ENCODE results near the gene STAP1. TPM values are rescaled to one million over a fixed set of nuclear protein-coding genes. Genes with fewer than 3 reads are reported as not detected.
A peak's percentile ranks its signal among the peaks of the same experiment; 100 is the strongest.

The STAP1 gene
- total and polyA plus RNA-seq, 2 of the 8 experiments (the other 6 are each of a cell fraction or from before 2014, with no cell fraction given): not detected

DNA sequence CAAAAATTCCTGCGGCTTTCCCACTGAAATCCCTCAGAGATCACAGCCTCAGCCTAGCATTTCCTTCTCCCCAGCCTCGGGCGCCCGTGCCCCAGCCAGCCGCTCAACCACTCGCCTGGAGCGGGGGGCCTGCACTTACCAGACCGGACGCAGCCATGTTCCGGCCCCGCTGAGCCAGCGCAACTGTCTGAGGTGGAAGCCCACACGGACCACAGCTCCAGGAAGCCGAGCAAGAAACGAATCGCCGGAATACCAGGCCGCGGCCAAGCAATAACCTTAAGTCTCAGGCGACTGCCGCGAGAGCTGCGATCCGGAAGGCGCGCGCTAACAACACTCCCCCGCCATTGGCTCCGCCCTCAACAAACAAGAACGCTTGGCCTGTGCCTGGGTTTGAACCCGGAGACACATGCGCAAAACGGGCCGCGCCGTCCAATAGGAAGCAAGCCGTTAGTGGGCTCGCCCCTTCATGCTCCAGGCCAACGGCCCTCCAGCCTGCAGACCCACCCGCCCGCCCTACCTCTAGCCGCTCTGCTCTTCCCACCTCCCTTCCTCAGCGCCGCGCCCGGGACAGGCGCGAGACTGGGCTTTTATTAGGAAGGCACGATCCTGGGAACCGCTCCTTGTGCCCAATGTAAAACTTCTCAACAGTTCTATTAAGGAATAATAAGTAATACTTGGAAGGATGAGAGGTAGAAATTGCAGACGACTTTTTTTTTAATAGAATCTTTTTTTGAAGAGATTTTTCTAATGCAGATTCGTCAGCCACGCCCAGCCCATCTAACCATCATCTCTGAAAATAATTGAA lies 13.1 kb upstream of the STAP1 start, which contains the start of gene CENPC (continued):
- TF ChIP-seq, protein P1, sequence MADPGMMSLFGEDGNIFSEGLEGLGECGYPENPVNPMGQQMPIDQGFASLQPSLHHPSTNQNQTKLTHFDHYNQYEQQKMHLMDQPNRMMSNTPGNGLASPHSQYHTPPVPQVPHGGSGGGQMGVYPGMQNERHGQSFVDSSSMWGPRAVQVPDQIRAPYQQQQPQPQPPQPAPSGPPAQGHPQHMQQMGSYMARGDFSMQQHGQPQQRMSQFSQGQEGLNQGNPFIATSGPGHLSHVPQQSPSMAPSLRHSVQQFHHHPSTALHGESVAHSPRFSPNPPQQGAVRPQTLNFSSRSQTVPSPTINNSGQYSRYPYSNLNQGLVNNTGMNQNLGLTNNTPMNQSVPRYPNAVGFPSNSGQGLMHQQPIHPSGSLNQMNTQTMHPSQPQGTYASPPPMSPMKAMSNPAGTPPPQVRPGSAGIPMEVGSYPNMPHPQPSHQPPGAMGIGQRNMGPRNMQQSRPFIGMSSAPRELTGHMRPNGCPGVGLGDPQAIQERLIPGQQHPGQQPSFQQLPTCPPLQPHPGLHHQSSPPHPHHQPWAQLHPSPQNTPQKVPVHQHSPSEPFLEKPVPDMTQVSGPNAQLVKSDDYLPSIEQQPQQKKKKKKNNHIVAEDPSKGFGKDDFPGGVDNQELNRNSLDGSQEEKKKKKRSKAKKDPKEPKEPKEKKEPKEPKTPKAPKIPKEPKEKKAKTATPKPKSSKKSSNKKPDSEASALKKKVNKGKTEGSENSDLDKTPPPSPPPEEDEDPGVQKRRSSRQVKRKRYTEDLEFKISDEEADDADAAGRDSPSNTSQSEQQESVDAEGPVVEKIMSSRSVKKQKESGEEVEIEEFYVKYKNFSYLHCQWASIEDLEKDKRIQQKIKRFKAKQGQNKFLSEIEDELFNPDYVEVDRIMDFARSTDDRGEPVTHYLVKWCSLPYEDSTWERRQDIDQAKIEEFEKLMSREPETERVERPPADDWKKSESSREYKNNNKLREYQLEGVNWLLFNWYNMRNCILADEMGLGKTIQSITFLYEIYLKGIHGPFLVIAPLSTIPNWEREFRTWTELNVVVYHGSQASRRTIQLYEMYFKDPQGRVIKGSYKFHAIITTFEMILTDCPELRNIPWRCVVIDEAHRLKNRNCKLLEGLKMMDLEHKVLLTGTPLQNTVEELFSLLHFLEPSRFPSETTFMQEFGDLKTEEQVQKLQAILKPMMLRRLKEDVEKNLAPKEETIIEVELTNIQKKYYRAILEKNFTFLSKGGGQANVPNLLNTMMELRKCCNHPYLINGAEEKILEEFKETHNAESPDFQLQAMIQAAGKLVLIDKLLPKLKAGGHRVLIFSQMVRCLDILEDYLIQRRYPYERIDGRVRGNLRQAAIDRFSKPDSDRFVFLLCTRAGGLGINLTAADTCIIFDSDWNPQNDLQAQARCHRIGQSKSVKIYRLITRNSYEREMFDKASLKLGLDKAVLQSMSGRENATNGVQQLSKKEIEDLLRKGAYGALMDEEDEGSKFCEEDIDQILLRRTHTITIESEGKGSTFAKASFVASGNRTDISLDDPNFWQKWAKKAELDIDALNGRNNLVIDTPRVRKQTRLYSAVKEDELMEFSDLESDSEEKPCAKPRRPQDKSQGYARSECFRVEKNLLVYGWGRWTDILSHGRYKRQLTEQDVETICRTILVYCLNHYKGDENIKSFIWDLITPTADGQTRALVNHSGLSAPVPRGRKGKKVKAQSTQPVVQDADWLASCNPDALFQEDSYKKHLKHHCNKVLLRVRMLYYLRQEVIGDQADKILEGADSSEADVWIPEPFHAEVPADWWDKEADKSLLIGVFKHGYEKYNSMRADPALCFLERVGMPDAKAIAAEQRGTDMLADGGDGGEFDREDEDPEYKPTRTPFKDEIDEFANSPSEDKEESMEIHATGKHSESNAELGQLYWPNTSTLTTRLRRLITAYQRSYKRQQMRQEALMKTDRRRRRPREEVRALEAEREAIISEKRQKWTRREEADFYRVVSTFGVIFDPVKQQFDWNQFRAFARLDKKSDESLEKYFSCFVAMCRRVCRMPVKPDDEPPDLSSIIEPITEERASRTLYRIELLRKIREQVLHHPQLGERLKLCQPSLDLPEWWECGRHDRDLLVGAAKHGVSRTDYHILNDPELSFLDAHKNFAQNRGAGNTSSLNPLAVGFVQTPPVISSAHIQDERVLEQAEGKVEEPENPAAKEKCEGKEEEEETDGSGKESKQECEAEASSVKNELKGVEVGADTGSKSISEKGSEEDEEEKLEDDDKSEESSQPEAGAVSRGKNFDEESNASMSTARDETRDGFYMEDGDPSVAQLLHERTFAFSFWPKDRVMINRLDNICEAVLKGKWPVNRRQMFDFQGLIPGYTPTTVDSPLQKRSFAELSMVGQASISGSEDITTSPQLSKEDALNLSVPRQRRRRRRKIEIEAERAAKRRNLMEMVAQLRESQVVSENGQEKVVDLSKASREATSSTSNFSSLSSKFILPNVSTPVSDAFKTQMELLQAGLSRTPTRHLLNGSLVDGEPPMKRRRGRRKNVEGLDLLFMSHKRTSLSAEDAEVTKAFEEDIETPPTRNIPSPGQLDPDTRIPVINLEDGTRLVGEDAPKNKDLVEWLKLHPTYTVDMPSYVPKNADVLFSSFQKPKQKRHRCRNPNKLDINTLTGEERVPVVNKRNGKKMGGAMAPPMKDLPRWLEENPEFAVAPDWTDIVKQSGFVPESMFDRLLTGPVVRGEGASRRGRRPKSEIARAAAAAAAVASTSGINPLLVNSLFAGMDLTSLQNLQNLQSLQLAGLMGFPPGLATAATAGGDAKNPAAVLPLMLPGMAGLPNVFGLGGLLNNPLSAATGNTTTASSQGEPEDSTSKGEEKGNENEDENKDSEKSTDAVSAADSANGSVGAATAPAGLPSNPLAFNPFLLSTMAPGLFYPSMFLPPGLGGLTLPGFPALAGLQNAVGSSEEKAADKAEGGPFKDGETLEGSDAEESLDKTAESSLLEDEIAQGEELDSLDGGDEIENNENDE (IDR thresholded peaks at IDR 0.05; ENCODE audit: insufficient replicate concordance, low read length): no peak
- TF ChIP-seq, protein P2, sequence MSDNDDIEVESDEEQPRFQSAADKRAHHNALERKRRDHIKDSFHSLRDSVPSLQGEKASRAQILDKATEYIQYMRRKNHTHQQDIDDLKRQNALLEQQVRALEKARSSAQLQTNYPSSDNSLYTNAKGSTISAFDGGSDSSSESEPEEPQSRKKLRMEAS (IDR thresholded peaks at IDR 0.05): peak; percentile 70
- TF ChIP-seq TEAD4 (IDR thresholded peaks at IDR 0.05; ENCODE audit: low read depth, low read length): peak; percentile 76

Data from H1 (cell line).